Stimulated activated naive B cell treated with anti-CD40 and anti-IgM and Interleukin-4, amounts not matched to agents 10 μg/mL and 1 μg/mL and 100 μg/mL, for 72 hours (primary cell): ENCODE measurements around the gene IL19.

Experiments
- ATAC-seq, 2 donors: fragments of 150-1000 bp; cut with Tn5 transposase; replicated peaks; 2 replicates each; pipeline ENCODE4 v1.10.0; 2021; ENCODE audit warnings: moderate library complexity in 1 of 2
- DNase-seq: peaks from one replicate; pipeline ENCODE4 v3.0.0; 2021
- H3K27ac Mint-ChIP-seq: one replicate; pipeline ENCODE4 v1.8.0; 2022; ENCODE audit warnings: mild to moderate bottlenecking, mixed read lengths
- H3K27me3 Mint-ChIP-seq, 2 donors: one replicate each; pipeline ENCODE4 v1.8.0; 2022; ENCODE audit warnings: mixed read lengths in 2 of 2
- H3K36me3 Mint-ChIP-seq, 2 donors: one replicate each; pipeline ENCODE4 v1.8.0; 2022; ENCODE audit warnings: mixed read lengths in 2 of 2, mild to moderate bottlenecking in 1 of 2
- H3K4me1 Mint-ChIP-seq, 2 donors: one replicate each; pipeline ENCODE4 v1.8.0; 2022; ENCODE audit warnings: mixed read lengths in 2 of 2, mild to moderate bottlenecking in 1 of 2
- H3K4me3 Mint-ChIP-seq, 2 donors: one replicate each; pipeline ENCODE4 v1.8.0; 2022; ENCODE audit warnings: mild to moderate bottlenecking in 2 of 2, mixed read lengths in 2 of 2, moderate library complexity in 1 of 2
- H3K9me3 Mint-ChIP-seq, 2 donors: one replicate each; pipeline ENCODE4 v1.8.0; 2022; ENCODE audit warnings: mixed read lengths in 2 of 2, mild to moderate bottlenecking in 1 of 2

IL19 gene

DNA sequence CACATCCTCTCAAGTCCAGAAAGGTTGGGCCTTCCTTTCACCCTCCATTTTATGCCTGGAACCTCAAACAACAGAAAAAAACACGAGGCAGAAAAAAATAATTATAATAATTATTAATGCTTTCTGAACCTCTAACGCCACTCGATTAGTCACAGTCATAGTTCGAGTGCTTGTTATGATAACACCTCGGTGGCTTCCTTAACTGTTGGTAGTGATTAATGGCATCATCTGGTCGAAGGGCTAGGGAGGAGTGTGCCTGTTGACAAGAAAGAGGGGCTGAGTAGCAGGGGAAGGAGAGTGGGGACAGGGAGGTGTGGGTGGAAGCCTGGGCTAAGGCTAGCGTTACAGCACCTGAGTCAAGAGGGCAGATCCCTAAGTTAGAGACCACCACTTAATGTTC lies 23.0 kb downstream of the IL19 start:
- Mint-ChIP-seq H3K27me3 (no peaks in the 10 kb centered on the region), H3K4me1 (peaks cover 77 to 87% of the 10 kb centered on the region in 2 donors), H3K4me3 (no peak overlapping the region), H3K27ac (peak overlapping the region; percentile 98), H3K36me3 (peaks cover 0 to 3% of the 10 kb centered on the region in 2 donors), H3K9me3 (peaks cover 0 to 1% of the 10 kb centered on the region in 2 donors)
- DNase-seq (no peak), ATAC-seq (peak in 1 of 2 donors; percentile 9)

DNA sequence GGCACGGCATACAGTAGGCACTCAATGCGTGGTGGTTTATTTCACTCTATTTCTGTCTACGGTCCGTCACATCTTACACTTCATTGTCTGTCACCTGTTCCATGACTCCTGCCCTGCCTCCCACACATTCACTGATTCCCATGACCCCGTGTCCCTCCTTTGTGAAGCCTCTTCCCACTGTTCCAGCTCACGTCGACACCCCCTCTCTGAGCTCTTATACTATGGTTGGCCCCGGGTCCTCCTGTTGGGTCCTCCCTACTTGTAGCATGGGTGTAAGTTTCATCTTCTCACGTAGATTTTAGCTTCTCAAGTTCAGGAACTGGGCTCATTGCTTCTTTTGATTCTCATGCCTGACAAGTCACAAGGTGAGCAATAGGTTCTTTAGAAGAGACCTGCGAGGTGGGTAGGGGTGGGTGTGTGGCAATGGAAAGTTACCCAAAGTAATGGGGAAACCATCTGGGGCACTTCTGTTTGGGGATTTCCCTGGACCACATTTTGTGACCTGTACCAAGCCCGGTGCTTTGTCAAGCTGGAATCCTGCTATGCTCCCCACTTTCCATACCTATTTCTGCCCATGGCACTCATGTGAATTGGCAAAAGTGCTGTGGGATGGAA lies 23.8 kb downstream of the IL19 start:
- H3K36me3 Mint-ChIP-seq, result peaks cover 0 to 3% of the 10 kb centered on the region in 2 donors
- peak overlapping the region; percentile 98 for H3K27ac Mint-ChIP-seq
- ATAC-seq, result peak; percentile 38 to 58
- DNase-seq, result peak; percentile 63
- no peaks in the 10 kb centered on the region for H3K27me3 Mint-ChIP-seq
- peak overlapping the region; percentile 66 for H3K4me3 Mint-ChIP-seq
- peaks cover 74 to 82% of the 10 kb centered on the region in 2 donors for H3K4me1 Mint-ChIP-seq
- H3K9me3 Mint-ChIP-seq, result peaks cover 0 to 1% of the 10 kb centered on the region in 2 donors

DNA sequence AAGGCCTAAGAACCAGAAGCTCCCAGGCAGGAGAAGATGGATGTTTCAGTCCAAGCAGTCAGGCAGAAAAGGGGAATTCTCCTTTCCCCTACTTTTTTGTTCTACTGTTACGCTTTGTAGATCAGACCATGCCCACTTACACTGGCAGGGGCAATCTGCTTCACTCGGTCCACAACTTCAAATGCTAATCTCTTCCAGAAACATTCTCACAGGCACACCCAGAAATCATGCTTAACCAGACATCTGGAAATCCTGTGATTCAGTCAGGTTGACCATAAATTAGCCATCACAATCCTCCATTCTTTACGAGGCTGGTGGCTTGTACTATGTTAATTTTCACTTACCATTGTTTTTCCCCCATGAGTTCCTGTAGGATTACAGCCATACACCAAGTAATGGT lies 25.5 kb downstream of the IL19 start:
- H3K4me3 Mint-ChIP-seq, result no peak overlapping the region

DNA sequence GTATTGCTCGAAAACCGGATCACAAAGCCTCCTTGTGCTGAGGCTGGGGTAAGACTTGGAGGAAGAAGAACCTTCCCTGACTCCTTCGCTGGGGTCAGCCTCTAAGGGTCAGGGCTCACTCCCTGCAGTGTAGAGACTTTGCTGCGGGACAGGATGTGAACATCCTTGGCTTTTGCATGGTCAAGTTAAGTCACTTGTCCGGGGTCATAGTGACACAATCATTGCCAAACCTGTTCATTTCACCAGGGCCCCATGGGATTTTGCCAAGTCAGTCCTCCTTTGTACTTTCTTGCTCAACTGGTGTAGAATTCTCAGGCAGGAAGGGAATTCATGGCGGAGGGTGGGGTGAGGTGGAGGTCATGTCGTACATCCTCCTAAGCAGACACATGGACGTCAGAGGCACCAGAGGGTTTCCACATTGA lies 26.4 kb downstream of the IL19 start:
- no peaks in the 10 kb centered on the region for H3K27me3 Mint-ChIP-seq
- DNase-seq (no peak), ATAC-seq (no peak)
- H3K27ac Mint-ChIP-seq, result no peak overlapping the region
- peaks cover 0 to 3% of the 10 kb centered on the region in 2 donors for H3K36me3 Mint-ChIP-seq
- H3K4me3 Mint-ChIP-seq, result no peak overlapping the region
- peaks cover 1 to 4% of the 10 kb centered on the region in 2 donors for H3K9me3 Mint-ChIP-seq
- peaks cover 67 to 73% of the 10 kb centered on the region in 2 donors for H3K4me1 Mint-ChIP-seq

More for the DNA sequence above, 25.5 kb downstream of the IL19 start:
- no peak overlapping the region for H3K27ac Mint-ChIP-seq
- H3K27me3 Mint-ChIP-seq, result no peaks in the 10 kb centered on the region
- peaks cover 65 to 73% of the 10 kb centered on the region in 2 donors for H3K4me1 Mint-ChIP-seq
- H3K36me3 Mint-ChIP-seq, result peaks cover 0 to 3% of the 10 kb centered on the region in 2 donors
- ATAC-seq (no peak), DNase-seq (no peak)
- H3K9me3 Mint-ChIP-seq, result peaks cover 0 to 1% of the 10 kb centered on the region in 2 donors

DNA sequence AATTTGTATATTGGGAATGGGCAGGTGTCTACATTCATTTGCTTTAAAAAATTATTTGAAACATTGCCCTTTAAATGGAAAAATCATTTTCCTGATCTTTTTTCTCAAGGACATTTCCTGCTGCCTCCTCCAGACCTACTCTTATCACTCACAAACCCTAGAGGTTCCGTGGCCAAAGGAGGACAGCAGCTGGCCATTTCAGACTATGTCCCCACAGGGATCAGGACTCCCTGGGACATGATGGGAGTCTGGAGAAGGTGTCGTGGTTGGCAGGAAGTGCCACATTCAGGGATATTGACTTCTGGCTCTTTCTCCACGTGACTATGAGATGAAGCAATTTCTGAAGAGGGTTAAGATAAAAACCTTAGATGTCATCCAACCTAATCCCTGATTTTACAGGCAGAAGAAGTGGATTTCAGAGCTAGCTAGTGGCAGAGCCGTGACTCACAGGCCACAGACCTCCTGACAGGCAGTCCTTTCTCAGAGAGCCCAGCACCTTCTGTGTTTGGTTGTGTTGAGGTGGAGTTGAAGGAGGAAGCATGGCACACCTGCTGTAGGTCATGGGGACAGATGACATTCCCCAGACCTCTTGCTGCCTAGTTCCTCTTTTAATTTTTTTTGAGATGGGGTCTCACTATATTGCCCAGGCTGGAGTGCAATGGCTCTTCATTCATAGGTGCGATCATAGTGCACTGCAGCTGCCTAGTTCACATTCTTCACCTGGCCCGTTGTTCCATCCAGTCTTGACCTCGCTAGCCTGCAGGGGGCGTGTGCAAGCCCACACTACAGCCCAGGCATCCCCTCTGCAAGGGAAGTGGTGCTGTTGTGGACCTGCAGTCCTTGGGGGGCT lies 27.2 kb downstream of the IL19 start:
- peak; percentile 16 to 39 for ATAC-seq
- H3K36me3 Mint-ChIP-seq, result peaks cover 0 to 3% of the 10 kb centered on the region in 2 donors

DNA sequence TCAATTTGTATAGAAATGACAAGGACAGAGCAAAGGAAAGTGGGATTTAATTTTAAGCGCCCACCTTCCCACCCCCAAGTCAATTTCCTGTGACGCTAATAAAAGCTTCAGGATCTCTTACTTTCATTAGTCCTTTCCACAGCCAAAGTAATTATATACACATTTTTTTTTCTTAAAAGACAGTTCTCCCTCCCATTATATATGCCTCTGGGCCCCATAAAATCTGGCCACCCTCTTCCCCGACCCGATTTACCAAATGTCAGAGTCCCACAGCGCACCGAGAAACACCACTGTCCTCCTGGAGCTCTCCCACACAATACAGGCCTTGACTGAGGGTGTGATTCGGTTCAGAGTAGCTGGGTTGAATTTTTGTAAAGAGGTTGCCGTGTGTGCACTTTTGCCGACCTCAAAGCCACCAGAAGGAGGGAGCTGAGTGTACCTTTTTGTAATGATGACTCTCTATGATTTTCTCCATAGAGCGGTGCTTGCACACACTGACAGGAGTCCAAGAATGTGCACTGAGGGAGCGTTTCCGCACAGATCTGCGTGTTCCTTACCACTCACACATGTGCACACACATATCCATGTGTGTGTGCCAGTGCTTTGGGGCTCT lies 27.9 kb downstream of the IL19 start:
- Mint-ChIP-seq H3K36me3 (peaks cover 0 to 3% of the 10 kb centered on the region in 2 donors), H3K4me3 (no peak overlapping the region), H3K27ac (no peak overlapping the region), H3K27me3 (no peaks in the 10 kb centered on the region), H3K9me3 (peaks cover 1 to 4% of the 10 kb centered on the region in 2 donors), H3K4me1 (peaks cover 64 to 73% of the 10 kb centered on the region in 2 donors)
- ATAC-seq (no peak), DNase-seq (no peak)

More for the DNA sequence above, 27.2 kb downstream of the IL19 start:
- H3K4me1 Mint-ChIP-seq, result peaks cover 68 to 73% of the 10 kb centered on the region in 2 donors
- DNase-seq, result no peak
- H3K27ac Mint-ChIP-seq, result no peak overlapping the region
- H3K9me3 Mint-ChIP-seq, result peaks cover 1 to 4% of the 10 kb centered on the region in 2 donors
- H3K4me3 Mint-ChIP-seq, result no peak overlapping the region
- no peaks in the 10 kb centered on the region for H3K27me3 Mint-ChIP-seq

DNA sequence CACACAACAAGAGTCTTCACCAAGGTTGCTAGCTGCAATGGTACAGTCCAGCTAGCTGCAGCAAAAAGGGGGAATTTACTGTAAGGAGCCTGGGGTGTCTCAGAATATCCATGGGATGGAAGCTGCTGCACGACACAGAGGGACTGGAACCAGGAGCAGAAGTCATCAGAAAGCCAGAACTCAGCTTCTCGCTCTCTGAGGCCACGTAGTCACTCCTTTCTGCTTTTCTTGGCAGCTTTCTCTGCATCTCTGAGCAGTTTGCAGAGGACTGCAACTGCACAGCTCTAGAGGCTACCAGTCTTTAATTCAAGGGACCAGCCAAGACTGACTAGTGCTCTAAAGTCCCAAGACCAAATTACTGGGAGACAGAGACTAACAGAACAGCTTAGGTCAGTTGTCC lies 28.7 kb downstream of the IL19 start:
- Mint-ChIP-seq H3K9me3 (peaks cover 1 to 4% of the 10 kb centered on the region in 2 donors), H3K36me3 (peaks cover 0 to 2% of the 10 kb centered on the region in 2 donors), H3K27ac (no peak overlapping the region), H3K4me1 (peaks cover 57 to 67% of the 10 kb centered on the region in 2 donors), H3K27me3 (no peaks in the 10 kb centered on the region), H3K4me3 (no peak overlapping the region)
- DNase-seq (no peak), ATAC-seq (no peak)

DNA sequence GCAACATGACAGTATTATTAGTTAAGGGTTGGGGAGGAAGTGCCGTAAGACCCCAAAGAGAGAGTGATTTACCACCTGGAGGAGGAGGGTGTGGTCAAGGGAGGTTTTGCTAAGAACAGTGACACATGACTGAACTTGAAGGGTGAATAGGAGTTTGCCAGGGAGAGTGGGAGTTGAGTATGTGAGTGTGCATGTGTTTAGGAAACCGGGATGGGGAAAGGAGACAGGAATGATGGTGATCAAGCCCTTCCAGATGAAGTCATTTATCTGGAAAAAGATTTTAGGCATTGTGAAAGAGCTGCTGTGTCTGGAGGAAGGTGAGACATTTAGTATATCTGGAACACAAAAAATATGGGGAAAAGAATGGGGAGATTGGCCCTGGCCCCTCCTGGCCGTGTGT lies 29.8 kb downstream of the IL19 start:
- H3K27me3 Mint-ChIP-seq, result no peaks in the 10 kb centered on the region
- peaks cover 46 to 56% of the 10 kb centered on the region in 2 donors for H3K4me1 Mint-ChIP-seq
- no peak overlapping the region for H3K27ac Mint-ChIP-seq
- H3K9me3 Mint-ChIP-seq, result peaks cover 0 to 4% of the 10 kb centered on the region in 2 donors
- DNase-seq (no peak), ATAC-seq (no peak)
- H3K4me3 Mint-ChIP-seq, result no peak overlapping the region
- no peaks in the 10 kb centered on the region for H3K36me3 Mint-ChIP-seq

DNA sequence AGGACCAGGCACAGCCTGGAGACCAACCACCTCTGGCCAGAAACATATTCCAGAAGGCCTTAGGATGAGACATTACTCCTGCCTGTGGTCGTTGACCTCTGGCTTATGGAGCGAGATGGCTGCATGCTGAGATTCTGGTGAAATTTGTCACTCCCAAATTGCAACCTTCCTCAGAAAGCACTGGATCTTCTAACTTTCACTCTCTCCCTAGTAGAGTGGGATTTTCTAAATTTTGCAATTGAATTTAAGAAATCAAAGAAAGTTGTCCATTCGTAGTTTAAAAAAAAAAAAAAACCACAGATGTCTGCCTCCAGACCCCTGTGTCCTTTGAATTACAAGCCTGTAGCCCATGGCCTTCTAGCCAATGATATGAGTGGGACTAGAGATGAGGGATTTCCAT lies 30.3 kb downstream of the IL19 start:
- no peaks in the 10 kb centered on the region for H3K36me3 Mint-ChIP-seq
- ATAC-seq, result no peak
- H3K27me3 Mint-ChIP-seq, result no peaks in the 10 kb centered on the region
- DNase-seq, result no peak
- peaks cover 0 to 4% of the 10 kb centered on the region in 2 donors for H3K9me3 Mint-ChIP-seq
- no peak overlapping the region for H3K27ac Mint-ChIP-seq
- H3K4me3 Mint-ChIP-seq, result no peak overlapping the region
- peaks cover 42 to 51% of the 10 kb centered on the region in 2 donors for H3K4me1 Mint-ChIP-seq

DNA sequence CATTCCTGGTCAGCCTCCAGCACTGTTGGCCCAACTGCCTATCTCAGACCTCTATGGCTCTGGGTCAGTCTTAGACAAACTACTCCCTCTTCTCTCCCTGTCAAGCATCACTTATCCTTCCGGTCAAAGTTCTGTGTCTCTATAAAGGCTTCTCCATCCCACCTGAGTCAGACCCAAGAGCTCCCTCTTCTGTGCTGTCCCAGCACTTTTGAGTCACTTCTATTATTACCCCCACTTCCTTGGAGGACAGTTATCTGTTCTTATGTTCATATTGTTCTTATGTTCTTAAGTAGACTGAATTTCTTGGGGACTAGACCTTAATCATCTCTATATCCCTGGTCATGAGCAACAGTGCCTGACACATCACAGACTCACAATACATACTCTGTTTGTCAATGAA lies 30.9 kb downstream of the IL19 start:
- H3K9me3 Mint-ChIP-seq, result peaks cover 0 to 4% of the 10 kb centered on the region in 2 donors
- H3K4me3 Mint-ChIP-seq, result no peak overlapping the region
- H3K4me1 Mint-ChIP-seq, result peaks cover 37 to 50% of the 10 kb centered on the region in 2 donors
- H3K36me3 Mint-ChIP-seq, result no peaks in the 10 kb centered on the region
- H3K27me3 Mint-ChIP-seq, result no peaks in the 10 kb centered on the region
- no peak for ATAC-seq
- no peak for DNase-seq
- no peak overlapping the region for H3K27ac Mint-ChIP-seq

DNA sequence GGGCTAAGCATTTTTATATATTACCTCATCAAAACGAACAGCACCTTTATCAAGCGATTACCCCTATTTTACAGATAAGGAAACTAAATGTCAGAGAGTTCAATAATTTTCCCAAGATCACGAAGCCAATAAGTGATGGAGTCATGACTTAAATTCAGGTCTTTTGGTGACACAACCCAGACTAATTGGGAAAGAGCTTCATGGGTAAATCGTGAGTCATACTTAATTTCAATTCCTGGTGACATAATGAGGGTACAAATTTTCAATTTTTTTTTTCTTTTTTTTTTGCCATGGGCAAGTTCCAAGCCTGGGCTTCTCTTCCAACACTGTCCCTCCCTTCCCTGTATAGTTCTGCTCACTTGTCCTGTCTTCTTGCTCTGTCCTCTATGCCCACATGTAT lies 31.8 kb downstream of the IL19 start:
- peaks cover 0 to 4% of the 10 kb centered on the region in 2 donors for H3K9me3 Mint-ChIP-seq
- no peaks in the 10 kb centered on the region for H3K36me3 Mint-ChIP-seq
- DNase-seq, result no peak
- H3K4me3 Mint-ChIP-seq, result no peak overlapping the region
- H3K4me1 Mint-ChIP-seq, result peaks cover 31 to 44% of the 10 kb centered on the region in 2 donors
- no peak for ATAC-seq
- no peak overlapping the region for H3K27ac Mint-ChIP-seq
- H3K27me3 Mint-ChIP-seq, result no peaks in the 10 kb centered on the region

DNA sequence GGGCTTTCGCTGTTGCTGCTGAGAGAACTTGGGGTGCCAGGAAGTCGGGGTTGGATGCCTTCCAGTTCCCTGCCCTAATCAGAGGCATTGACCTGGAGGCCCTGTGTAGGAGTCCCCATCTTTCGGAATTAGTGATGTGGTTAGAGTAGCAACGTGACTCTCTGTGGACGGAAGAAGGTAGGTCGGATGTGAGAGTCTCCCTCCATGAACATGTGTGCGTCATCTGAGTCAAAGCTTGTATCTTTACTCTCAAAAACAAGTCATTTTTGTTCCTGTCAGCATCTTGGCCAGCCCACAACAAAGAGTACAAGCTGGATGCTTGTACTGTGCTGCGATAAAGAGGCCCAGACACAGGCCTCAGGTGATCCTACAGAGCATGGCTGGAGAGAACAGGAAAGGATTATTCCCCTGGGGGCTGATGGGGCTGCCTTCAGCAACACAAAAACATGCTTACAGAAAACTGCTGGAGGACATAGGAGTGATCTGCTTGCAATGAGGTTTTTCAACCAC lies 32.7 kb downstream of the IL19 start:
- Mint-ChIP-seq H3K27me3 (no peaks in the 10 kb centered on the region), H3K27ac (no peak overlapping the region), H3K4me3 (no peak overlapping the region), H3K9me3 (peaks cover 0 to 4% of the 10 kb centered on the region in 2 donors), H3K4me1 (peaks cover 27 to 38% of the 10 kb centered on the region in 2 donors), H3K36me3 (no peaks in the 10 kb centered on the region)
- ATAC-seq (peak; percentile 82 to 86), DNase-seq (no peak)

DNA sequence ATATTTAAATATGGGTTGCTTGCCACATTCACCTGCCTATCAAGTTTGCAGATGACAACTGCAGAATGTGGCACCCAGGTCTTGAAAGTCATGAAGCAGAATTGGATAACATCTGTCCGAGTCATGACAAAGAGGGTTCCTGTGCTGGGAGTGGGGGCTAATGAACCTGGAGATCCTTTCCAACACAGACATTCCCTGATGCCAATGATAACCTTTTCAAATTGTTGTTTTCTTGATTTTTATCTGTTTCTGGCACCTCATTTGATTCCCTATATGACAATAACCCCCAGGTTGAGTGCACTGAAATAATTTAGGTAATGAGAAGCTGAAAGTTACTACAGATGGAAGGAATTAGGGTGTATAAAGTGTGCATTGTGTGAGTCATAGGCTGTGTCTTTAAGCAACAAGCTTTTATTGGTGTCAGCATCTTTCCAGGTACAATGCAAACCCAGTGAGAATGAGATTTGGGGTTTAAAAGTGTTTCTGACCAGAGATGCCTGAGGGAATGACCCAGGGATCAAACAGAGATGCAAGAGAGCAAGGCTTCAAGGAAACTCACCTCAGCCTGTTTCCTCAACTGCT lies 33.7 kb downstream of the IL19 start:
- no peak overlapping the region for H3K4me3 Mint-ChIP-seq
- peaks cover 0 to 4% of the 10 kb centered on the region in 2 donors for H3K9me3 Mint-ChIP-seq

DNA sequence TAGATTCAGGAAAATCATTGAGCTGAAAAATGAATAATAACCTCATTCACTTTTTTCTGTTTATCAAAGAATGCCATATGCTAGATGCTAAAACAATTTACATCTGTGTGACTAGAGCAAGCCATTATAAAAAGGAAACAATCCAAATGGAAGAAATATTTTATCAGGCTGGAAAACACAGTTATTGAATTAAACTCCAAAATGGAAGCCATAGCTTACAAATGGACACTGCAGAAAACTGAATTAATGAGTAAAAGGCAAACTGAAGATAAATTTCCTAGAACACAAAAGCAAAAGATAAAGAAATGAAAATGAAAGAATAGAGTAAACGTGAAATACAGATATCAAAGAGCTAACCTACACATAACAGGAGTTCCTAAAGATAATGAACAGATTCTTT lies 34.8 kb downstream of the IL19 start:
- no peak for DNase-seq
- no peak for ATAC-seq
- H3K4me1 Mint-ChIP-seq, result peaks cover 25 to 40% of the 10 kb centered on the region in 2 donors
- H3K36me3 Mint-ChIP-seq, result no peaks in the 10 kb centered on the region
- no peaks in the 10 kb centered on the region for H3K27me3 Mint-ChIP-seq
- no peak overlapping the region for H3K27ac Mint-ChIP-seq
- H3K4me3 Mint-ChIP-seq, result no peak overlapping the region
- H3K9me3 Mint-ChIP-seq, result peaks cover 0 to 4% of the 10 kb centered on the region in 2 donors

More for the DNA sequence above, 33.7 kb downstream of the IL19 start:
- Mint-ChIP-seq H3K27me3 (no peaks in the 10 kb centered on the region), H3K4me1 (peaks cover 28 to 44% of the 10 kb centered on the region in 2 donors), H3K36me3 (no peaks in the 10 kb centered on the region), H3K27ac (no peak overlapping the region)
- ATAC-seq (no peak), DNase-seq (no peak)
